Epithelial cell of esophagus (primary cell): ENCODE results near the gene CCL13.
"Not testable (repeated sequence)": the region's sequence is repeated elsewhere in the genome, so short reads cannot be mapped to it uniquely, and the experiment has no call there.

Experiments used
- DNase-seq: peaks from one replicate; pipeline ENCODE4 v3.0.0; 2010; ENCODE audit warnings: low read depth
- H3K4me3 ChIP-seq: 2 replicates; pipeline ENCODE4 v1.5.1; 2011; ENCODE audit warnings: mild to moderate bottlenecking, low read length, control low read depth
- CTCF ChIP-seq: IDR thresholded peaks from 2 replicates; pipeline ENCODE4 v1.5.1; 2011; ENCODE audit warnings: low read depth, mild to moderate bottlenecking, low read length, control low read depth, inconsistent platforms; ENCODE audit not compliant: insufficient read depth; ENCODE audit errors: missing control alignments

The CCL13 gene

GRCh38 chr17:34318474-34318873, 37.8 kb upstream of the CCL13 start:
- peak; percentile 5 for DNase-seq
- H3K4me3 ChIP-seq, result no peak overlapping the region
- TF ChIP-seq CTCF, result no peak

GRCh38 chr17:34319039-34319483, 37.2 kb upstream of the CCL13 start, which contains the start of gene CCL8:
Gene CCL8, plus strand, starts transcription at chr17:34319435. Its CDS starts 67 bp downstream, at chr17:34319502.
- no peak for TF ChIP-seq CTCF
- DNase-seq, result no peak
- no peak within 1 kb of the TSS for H3K4me3 ChIP-seq

DNA sequence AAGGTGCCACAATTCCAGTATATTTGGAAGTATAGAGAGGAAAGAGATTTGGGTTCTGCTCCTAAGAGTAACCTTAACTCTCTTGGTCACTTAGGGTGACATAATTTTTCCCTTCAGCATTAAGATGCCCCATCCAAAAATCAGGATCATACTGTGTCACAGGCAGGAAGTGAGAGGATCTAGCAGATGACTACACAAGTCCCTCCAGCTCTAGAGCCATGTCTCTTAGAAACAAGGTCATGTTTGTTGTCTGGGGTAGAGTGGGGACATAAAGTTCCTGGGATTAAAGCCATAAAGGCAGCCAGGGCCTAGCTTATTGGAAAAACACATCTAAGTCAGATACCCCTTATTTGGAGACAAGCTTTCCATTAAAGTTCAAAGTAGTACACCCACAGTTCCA, 34.3 kb upstream of the CCL13 start:
- TF ChIP-seq CTCF, result no peak
- DNase-seq, result no peak
- no peak overlapping the region for H3K4me3 ChIP-seq

GRCh38 chr17:34327580-34327979, 28.7 kb upstream of the CCL13 start:
- DNase-seq, H3K4me3 ChIP-seq: not testable (repeated sequence)

DNA sequence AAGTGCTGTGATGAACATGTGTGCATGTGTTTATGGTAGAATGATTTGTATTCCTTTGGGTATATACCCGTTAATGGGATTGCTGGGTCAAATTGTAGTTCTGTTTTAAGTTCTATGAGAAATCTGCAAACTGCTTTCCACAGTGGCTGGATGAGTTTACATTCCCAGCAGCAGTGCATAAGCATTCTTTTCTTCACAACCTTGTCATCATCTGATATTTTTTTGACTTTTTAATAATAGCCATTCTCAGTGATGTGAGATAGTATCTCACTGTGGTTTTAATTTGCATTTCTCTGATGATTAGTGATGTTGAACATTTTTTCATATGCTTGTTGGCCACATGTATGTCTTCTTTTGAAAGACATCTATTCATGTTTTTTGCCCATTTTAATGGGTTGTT, 18.6 kb upstream of the CCL13 start:
- no peak for DNase-seq
- no peak overlapping the region for H3K4me3 ChIP-seq
- TF ChIP-seq CTCF, result no peak

DNA sequence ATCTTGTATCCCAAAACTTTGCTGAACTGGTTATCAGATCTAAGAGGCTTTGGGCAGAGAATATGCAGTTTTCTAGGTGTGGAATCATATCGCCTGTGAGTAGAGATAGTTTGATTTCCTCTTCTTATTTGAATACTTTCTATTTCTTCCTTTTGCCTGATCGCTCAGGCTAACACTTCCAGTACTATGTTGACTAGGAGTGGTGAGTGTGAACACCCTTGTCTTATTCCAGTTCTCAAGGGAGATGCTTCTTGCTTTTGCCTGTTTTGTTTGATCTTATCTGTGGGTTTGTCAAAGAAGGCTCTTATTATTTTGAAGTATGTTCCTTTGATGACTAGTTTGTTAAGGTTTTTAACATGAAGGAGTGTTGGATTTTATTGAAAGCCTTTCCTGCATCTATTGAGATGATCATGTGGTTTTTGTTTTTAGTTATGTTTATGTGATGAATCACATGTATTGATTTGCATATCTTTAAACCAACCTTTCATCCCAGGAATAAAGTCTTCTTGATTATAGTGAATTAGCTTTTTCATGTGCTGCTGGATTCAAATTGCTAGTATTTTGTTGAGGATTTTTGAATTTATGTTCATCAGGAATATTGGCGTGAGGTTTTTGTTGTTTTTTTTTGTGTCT, 17.0 kb upstream of the CCL13 start:
- no peak overlapping the region for H3K4me3 ChIP-seq
- no peak for TF ChIP-seq CTCF

DNA sequence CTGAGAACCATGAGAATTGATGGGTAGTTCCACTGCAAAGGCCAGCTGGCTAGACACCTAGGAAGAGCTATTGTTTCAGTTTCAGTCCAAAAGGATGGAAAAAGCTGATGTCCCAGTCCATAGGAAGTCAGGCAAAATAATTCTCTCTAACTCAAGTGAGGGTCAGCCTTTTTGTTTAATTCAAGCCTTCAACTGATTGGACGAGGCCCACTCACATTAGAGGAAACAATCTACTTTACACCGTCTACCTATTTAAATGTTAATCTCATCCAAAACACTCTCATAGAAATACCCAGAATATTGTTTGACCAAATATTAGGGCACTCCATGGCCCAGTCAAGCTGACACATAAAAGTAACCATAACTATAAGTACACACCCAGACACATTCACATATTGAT, 14.4 kb upstream of the CCL13 start:
- no peak for DNase-seq
- no peak for TF ChIP-seq CTCF
- no peak overlapping the region for H3K4me3 ChIP-seq

More for the DNA sequence above, 17.0 kb upstream of the CCL13 start:
- DNase-seq, result no peak
